Activated naive CD8-positive, alpha-beta T cell treated with anti-CD3 and anti-CD28 coated beads, Interleukin-2, amount 50 U/mL, for 16 hours (primary cell): ENCODE measurements around the gene DISC1.

Experiments used
- DNase-seq: peaks from one replicate; pipeline ENCODE4 v3.0.0-alpha.2; 2020; ENCODE audit warnings: low read depth, low spot score

Gene DISC1

DNA sequence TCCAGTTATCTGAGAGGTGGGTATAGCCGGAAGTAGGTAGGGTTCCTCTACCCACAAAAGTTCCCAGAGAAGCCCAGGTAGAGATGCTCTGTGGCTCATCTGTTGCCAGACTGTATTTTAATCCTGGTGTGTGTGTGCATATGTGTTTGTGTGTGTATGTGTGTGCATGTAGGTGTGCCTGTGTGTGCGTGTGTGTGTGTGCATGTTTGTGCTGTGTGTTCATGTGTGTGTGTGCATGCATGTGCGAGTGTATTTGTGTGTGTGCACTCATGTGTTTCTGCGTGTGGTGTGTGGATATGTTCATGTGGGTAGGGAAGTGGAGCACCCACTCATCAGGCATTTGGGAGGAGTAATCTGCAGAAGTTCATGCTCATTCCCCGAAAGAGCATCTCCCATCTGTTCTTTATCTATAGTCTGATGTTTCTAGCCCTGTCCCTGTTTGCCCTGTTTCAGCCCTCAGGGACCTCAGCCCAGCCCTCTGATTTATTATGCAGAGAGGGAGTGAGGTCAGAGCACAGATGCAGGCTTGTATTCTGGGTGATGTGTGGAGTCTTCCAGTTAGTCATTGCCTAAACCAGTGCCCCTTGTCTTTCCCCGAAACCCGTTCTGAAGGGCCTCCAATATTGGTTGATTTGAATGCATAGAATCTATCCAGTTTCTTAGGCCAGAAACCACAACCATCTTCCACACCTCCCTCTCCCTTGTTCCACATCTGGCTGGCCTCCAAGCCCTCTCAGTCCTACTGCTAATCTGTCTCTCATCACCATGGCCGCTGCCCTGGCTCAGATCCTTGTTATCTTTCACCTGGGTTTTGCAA, 69.1 kb downstream of the DISC1 start:
- no peak for DNase-seq

DNA sequence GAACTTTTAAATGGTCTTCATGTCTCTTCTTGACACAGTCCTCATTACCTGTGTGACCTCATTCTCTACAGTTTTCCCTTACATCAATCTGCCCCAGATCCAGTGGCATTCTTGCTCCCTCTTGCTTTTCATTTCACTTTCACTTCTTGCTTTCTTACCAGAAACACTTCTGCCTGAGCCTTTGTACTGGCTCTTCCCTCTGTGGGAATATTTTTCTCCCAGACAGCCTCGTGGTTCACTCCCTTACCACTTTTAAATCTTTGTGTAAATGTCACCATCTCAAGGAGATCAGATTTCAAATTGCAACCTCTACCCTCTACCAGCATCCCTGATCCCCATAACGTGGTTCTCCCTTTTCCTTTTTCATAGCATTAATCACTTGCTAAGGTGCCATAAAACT, 73.2 kb downstream of the DISC1 start:
- no peak for DNase-seq

DNA sequence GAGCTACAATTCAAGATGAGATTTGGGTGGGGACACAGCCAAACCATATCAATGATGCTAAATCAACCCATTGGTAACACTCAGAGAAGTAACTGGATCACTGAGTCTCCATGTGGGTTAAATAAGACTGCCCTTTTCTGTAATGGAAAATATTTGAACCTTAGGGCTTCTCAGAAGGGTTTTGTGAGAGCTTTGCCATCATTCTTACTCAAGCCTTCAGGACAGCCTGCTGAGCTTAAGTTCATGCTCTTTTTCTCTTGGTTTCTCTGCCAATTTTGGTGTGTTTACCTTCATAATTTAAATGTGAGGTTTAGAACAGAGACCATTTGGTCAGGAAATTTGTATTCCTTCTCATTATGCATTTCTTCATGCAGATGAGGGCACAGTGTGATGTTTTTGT, 74.7 kb downstream of the DISC1 start:
- DNase-seq: no peak

DNA sequence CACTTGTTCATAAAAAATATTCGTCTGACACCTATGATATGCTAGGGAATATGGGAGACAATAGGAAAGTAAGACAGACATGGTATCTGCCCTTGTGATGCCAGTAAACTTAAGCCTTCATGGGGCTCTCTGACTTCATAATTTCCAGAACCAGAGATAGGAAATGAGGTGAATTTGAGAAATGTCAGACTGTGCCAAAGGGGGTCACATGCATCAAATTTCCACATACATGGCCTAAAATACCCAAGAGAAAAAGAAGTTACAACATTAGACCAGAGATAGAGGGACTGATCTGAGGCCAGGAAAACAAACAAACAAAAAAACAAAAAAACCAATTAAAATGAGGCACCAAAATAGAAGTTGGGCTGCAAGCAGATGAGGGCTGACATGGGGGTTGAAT, 75.7 kb downstream of the DISC1 start:
- no peak for DNase-seq

DNA sequence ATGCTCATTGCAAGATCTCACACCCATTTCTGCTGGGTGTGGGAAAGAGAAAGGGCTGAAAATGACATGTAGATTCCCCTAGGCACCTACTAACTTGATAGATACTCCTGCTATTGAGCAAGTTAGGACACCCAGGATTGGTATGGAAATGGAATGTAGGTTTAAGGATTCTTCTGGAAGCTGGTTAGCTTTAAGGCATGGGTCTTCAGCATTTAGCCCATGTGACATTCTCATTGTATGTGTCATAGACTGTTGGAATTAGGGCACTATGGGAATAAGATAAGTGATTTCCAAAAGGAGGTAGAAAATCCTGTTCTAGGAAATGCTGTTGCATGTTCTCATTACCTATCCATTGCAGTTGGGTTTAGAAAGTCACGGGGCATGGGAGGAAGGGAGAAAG, 76.2 kb downstream of the DISC1 start:
- DNase-seq: no peak

DNA sequence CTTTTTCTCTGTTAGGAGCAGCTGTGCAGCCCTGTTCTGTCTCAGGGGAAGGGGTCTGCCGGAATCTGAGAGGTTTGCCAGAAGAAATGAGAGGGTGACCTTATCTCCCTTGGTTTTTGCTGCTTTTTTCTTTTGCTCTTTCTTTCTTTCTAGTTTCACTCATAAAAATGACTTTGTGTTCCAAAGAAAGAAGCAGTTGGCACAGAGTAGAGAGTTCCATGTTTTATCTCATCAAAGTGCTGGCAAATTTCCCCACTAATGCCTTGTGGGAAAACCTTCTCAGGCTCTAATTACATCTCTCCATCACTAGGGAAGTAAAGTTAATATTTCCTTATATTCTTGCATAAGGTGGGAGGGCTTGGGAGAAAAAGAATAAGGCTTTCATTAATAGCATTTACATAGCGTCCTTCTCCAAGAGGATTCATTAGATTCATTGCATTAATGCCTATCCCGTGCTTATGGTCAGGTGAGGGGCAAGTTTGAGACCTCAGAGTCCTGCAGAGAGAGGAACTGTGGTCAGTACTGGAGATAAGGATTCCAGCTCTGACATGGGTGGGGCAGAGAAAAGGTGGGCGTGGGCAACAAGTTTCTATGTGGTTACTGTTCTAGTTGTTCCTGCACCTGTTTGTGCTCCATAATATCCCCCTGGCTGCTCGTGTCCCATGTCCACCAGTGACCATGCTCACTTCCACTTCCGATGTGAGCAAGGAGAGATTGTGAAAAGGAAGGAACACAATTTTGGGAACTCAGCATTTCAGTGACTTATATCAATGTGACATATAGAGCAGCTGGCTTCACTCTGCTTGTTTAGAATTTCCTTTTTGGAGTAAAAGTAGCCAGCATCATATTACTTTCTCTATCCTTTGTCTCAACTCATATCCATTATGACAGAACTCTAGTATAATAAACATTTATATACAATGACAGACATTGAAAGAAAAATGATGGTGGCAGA, 79.5 kb downstream of the DISC1 start:
- no peak for DNase-seq

DNA sequence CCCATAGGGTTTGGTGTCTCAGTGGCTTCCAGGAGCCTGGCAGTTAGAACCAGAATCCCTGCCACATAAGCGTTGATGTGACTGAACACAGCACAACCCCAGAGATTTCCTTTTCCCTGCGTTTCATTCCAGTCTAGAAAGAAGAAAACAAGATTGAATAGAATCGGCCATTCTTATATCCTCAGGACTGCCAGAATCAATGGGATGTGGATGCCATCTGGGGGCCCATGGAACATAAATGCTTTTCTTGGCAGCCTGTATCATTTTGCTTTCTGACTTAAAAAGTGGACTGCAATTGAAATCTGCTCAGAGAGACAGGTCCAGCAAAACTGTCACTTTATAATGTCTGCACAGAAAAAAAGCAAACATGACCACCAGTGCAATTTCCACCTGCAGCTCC, 80.3 kb downstream of the DISC1 start:
- DNase-seq: no peak

DNA sequence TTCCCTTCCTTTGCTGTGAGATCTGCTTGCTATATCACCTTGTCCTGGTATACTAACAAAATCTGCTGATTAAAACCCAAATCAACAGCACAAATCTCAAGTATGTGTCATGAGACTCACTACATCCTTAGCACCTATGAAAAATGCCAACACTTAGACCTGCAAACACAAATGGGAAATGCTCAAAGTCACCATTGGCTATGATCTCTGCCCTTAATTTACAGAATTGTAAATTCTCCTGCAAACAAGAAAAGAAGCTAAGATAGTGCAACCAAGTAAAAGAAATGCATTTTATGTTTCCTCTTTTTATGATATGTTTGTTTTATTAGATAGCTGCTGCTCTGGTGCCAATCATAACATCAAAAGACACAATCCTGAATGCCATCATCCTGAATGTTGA, 80.8 kb downstream of the DISC1 start:
- no peak for DNase-seq

DNA sequence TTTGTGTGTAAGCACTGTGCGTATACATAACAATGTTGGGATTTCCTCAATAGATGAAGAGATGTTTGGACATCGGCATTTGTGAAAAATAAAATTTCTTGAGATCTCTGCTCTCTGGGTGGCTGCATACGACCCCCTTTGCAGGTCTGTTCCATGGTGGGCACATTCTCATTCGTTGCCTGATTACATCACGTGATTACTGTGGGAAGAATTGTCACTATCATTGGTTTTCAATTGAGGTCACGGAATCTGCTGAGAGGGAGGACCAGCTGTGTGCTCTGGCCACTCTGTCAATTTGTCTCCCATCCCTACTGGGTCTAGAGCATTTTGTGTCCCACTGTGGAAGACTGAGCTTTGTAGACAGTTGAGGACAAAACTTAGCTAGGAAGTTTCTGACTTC, 81.8 kb downstream of the DISC1 start:
- DNase-seq: no peak

DNA sequence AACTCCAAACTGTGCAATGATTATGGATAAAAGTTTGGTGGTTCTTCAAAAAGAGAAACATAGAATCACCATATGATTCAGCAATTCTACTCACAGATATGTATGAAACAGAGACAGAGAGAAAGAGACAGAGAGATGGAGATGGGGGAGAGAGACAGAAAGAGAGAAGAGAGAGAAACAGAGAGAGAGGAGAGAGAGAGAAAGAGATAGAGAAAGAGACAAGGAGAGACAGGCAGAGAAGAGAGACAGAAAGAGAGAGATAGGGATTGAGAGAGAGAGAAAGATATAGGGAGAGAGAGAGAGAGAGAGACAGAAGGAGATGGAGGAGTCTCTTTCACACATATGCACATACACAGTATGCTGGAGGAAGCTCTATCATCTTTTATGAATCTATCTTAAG, 87.8 kb downstream of the DISC1 start:
- no peak for DNase-seq

DNA sequence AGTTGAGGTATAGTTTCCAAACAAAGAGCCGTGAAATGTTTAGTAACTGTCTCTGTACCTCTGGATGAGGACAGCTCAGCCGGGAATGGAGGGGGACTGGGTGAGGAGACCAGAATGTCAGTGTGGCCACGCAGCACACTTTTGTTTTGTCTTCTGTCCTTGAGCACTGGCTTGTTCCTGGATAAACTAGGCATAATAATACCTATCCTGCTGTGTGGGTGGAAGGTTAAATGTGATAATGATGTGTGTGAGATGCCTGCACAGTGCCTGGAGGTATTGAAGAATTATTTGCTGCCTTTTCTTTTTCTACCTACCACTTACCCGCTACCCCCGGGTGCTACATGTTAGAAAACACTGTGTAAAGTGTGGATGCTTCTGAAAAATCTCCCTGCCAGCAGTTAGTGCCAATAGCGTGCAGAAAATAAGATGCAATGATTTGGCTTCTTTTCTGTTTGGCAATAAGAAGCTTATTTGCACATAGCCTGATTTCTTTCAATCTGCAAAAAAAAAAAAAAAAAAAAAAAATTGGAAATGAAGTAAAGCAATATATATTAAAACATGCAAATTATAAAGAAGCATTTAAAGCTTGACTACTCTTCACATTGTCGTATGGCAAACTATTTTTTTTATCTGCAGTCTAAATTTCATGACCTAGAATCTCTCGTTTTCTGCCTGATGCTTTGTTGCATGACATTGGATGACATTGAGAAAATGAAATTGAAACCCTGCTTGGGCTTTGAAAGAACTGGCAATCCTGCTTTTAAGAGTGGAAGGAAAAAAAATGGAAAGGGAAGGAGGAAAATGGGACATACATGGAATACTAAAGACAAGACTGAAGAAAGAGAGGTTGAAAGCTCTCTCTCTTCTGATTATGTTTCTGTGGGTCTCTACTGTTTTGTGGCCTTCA, 89.5 kb downstream of the DISC1 start:
- no peak for DNase-seq

DNA sequence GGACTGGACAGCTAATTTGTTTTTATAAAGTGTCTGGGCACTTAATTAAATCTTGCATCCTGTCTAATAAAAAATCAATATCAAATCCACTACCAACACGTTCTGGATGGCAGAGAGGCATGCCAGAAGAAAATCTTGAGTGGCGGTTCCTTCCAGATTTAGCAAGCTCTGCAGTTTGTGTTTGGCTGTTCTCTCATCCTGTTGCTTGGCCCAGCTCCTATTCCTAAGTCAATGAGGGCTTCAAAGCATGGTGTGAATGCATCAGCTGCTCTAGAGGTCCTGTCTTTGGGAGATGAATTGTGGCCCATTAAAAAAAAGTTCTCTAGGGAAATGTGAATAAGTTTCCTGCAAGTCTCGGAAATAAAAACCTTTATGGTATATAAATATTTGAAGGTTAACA, 90.3 kb downstream of the DISC1 start:
- no peak for DNase-seq

DNA sequence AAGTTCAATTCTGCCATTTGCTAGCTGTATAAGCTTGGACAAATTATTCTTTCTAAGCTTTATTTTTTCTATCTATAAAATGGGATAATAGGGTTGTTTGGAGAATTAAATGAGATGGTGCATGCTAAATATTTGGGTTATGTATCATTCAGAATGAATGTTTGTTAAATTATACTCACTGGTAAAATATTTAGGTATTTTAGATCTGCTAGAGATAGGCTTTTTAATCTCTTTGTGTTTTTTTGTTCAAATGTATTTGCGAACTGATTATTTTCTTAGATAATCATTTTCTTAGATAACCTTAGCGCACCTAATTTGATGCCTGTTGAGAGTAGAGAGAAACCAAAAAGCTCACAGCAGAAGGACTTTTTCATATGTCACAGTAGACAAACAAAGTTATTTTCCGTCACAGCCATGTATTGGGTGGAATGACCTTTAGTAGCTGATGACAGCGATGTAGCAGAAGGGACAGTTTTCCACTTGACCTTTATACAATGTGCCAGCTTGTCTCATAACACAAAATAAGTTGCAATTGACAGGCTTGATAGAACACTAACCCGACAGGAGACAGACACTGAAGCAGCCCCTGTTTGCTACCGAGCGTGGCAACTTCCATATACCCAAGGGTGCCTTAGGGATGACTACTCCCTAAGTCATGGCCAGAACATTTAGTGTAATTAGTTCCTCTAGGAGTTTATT, 93.0 kb downstream of the DISC1 start:
- DNase-seq: no peak

DNA sequence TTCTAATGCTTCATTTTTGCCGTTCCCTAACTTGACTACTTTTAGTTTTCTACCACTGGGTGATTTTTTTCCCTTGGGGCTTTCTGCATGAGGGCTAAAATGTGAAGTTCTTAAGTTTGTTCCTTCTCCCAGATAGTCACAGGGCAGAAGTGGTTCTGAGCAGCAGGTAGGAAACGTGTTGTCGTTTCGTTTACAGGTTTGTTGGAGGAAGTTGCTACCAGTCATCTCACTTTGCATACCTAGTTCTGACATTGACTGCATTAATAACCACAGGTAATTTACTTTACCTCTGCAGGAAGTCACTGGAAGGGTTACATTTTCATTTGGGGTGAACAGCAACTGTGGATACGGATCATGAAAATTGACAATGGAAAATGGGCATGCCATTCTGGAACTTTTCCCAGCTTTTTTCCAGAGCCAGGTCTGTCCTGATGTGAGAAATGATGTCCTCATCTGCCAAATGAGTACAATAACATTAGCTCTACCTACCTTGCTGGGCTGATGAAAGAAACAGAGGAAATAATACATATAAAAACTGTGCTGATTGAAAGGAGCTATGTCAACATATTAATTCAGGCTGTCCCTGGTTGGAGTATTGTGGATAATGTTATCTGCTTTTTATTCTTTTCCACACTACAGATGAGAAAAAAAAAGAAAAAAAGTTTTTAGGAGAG, 94.2 kb downstream of the DISC1 start:
- DNase-seq: no peak

DNA sequence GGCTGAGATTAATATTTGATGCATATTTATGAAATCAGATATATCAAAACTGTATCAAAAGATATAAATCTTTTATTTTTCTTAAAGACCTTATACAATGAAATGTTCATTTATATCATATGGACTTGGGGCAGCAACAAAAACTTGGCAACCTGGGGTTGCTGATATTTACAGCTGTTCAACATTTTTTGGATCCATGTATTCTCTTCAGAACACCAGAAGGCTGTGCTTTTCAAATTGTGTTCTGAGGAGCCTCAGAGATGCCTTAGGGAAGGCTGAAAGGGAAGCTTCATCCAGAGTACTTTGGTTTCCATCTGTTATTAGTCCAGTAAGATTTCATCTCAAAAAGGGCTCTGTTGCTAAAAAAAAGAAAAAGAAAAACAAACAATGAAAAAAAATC, 94.8 kb downstream of the DISC1 start:
- DNase-seq: no peak

DNA sequence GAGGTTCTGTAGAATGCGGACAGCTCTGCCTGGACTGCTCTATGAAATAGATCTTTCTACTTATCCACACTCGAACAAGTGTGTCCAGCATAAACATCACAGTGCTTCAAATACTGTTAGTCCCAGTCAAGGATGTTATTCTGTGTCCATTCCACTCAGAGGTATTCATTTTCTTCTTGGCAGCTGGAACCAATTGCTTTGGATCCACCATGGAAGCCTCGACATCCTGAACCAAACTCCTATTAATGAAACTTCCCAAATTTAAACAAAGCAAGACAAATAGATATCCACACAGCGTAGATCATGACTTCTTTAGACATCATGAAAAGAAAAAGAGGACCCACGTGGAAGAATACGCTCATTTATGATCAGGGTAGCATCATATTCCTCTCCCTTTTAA, 95.8 kb downstream of the DISC1 start:
- DNase-seq: no peak

DNA sequence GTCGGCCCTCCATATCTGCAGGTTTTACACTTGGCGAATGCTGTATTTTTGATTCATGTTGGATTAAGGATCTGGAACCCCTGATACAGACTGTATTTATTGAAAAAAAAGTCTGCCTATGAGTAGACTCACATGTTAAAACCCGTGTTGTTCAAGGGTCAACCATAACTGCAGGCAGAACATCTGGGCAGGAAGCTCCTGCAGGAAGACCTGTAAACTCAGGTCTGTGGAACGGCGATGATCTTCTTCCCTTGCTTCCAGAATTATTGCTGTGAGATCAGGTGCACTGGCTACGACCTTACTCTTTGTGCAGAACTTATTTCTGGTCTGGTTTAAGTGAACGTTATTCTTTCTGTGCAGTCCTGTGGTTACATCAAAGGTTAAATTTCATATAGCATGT, 96.6 kb downstream of the DISC1 start:
- DNase-seq: no peak

DNA sequence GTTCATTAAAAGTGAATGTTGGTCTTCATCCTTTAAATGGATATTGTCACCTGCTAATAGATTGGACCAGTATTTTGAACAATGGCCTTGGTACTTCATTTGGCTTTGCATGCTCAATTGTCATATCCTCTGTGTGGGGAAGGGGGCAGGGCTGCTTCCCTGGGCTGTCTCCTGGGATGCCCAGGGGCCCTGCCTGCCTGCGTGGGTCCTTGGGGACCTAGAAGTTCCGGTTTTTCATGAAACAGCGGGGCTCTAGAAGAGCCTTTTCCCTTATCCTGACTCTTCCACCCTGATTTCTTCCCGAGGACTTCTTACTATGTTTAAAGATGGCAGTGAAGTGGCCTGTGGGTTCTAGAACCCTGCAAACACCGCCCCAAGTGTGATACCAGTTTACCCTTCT, 97.5 kb downstream of the DISC1 start:
- no peak for DNase-seq

DNA sequence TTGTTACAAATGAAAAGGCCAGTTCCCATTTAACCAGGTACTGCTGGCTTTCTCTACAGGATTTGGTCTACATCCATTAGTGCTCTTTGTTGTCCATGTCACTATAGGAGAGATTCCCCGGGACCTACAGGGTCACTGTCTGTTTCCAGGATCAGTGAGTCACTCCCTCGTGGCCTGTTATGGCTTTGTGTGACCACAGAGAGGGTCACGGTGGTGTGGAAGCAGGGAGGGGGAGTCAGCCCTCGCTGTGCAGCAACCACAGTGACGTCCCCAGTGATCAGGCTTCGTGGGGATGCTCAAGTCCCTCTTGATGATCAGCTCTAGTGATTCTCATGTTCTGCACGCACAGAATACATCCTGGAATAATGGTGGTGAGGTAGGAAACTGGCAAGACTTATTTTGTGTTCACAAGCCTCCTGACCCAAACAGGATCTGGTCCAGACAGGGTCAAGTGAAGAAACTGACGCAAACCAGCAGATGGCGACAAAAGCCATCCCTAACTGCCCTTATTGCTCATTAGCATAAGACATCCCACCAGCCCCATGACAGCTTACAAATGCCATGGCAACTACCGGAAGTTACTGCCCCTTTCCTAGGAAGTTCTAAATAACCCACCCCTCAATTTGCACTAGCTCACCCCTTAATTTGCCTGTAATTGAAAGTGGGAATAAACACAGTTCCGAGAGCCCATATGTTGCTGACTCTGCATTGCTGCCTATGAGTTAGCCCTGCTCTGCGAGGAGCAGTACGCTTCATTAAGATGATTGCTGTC, 98.5 kb downstream of the DISC1 start:
- DNase-seq: no peak

DNA sequence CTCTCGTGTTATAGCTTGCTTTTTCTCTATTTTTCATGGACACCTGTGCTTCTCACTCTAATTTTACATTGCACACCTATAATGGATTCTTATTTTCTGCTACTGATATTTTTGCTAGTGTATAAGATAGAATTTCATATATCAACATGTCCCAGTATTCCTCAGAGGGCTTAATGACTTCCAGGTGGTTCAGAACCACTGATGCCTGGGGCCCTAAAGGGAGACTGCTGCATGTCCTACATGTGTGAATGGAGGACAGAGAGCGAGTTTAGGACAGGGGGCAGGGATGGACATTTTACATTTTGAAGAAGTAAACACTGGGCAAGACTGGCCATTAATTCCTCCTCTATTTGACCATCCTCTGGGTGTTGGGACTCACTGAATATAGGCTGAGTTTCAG, 100.6 kb downstream of the DISC1 start:
- no peak for DNase-seq
